Adrenal gland (tissue), 5 donors: ENCODE data around the gene KIRREL1.

Experiments used
- POLR2A ChIP-seq, 2 donors: fragments of 450-650 bp; IDR thresholded peaks; one replicate each; pipeline ENCODE4 v1.6.1; 2017; ENCODE audit warnings: antibody characterized with exemption in 2 of 2, mild to moderate bottlenecking in 2 of 2, moderate library complexity in 1 of 2
- TF ChIP-seq, protein P1 (sequence below), 6 experiments: fragments of 450-650 bp in 4 of 6; fragments of 200-600 bp in 2 of 6; sonication (generic) in 1 of 6; IDR thresholded peaks; 1 replicate in 5 of 6; 2 replicates in 1 of 6; pipeline versions ENCODE4 v1.5.1 to v1.8.0; 2016 to 2021; ENCODE audit warnings: antibody characterized with exemption in 6 of 6, mild to moderate bottlenecking in 2 of 6, moderate library complexity in 1 of 6
- donor health status: DM: no; HTN: no; CAD: no.

DNA sequence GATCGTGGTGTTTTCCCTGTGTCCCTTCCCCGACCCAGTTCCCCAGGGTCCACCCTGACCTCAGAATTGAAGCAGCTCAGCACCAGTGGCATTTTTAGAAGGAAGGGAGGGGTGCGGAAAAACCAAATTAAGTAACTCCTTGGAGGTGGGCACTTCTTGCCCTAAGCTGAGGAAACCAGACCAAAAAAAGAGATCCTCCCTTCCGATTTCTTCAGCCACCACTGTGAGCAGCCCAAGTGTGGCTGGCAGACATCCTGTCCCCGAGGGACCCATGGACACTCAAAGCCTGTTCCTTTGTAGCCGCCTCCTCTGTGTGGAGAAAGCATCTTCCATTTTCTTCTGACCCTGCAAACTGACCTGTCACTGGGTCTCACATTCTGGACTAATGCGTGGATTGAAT lies 31.3 kb downstream of the KIRREL1 start:
- no peak for TF ChIP-seq POLR2A (IDR thresholded peaks at IDR 0.05)
- TF ChIP-seq, protein P1, sequence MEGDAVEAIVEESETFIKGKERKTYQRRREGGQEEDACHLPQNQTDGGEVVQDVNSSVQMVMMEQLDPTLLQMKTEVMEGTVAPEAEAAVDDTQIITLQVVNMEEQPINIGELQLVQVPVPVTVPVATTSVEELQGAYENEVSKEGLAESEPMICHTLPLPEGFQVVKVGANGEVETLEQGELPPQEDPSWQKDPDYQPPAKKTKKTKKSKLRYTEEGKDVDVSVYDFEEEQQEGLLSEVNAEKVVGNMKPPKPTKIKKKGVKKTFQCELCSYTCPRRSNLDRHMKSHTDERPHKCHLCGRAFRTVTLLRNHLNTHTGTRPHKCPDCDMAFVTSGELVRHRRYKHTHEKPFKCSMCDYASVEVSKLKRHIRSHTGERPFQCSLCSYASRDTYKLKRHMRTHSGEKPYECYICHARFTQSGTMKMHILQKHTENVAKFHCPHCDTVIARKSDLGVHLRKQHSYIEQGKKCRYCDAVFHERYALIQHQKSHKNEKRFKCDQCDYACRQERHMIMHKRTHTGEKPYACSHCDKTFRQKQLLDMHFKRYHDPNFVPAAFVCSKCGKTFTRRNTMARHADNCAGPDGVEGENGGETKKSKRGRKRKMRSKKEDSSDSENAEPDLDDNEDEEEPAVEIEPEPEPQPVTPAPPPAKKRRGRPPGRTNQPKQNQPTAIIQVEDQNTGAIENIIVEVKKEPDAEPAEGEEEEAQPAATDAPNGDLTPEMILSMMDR (IDR thresholded peaks at IDR 0.05): no peak
